Erythroblast (primary cell): Measurements from ENCODE around the gene SNX14.

ENCODE experiments used
- GATA1 ChIP-seq: IDR thresholded peaks from 2 replicates; pipeline ENCODE4 v1.6.1; 2011; ENCODE audit warnings: low read depth, mild to moderate bottlenecking, control low read depth, low read length, moderate library complexity
- POLR2A ChIP-seq: IDR thresholded peaks from 2 replicates; pipeline ENCODE4 v1.6.1; 2011; ENCODE audit warnings: mild to moderate bottlenecking, low read length

- peak; percentile 89 for TF ChIP-seq POLR2A
- TF ChIP-seq GATA1 = no peak
These were observed 49.3 kb upstream of the SNX14 start, which contains the start of gene SYNCRIP for GRCh38 chr6:85642774-85643536.
